DMS53 treated with DMSO at 0.1 percent for 48 hours (cell line): Measurements from ENCODE around the gene S100PBP.
A peak's percentile ranks its signal among the peaks of the same experiment; 100 is the strongest.
"Not testable (repeated sequence)": the region's sequence is repeated elsewhere in the genome, so short reads cannot be mapped to it uniquely, and the experiment has no call there.

Source experiments
- DNase-seq: peaks from one replicate; lab custom pipeline; 2025; ENCODE audit not compliant: unreplicated experiment; lab: John Stamatoyannopoulos, UW

S100PBP gene

GRCh38 chr1:32784817-32785216, 32.6 kb upstream of the S100PBP start:
- no peak for DNase-seq

- DNase-seq, result no peak
Measured at GRCh38 chr1:32786856-32787255, 30.6 kb upstream of the S100PBP start.

DNA sequence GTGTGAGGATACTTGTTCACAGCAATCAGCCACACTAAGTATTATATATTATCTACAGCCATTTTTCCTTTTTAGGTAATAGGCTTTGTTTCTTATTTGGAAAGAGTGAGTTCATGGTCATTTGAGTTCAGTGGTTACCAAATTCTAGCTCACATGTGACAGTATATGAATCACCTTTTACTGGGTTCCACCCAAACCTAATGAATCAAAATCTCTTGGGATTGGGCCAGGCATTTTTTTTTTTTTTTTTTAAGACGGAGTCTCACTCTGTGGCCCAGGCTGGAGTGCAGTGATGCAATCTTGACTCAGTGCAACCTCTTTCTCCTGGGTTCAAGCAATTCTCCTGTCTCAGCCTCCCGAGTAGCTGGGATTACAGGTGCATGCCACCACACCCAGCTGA, 28.1 kb upstream of the S100PBP start:
- not testable (repeated sequence) for DNase-seq

DNA sequence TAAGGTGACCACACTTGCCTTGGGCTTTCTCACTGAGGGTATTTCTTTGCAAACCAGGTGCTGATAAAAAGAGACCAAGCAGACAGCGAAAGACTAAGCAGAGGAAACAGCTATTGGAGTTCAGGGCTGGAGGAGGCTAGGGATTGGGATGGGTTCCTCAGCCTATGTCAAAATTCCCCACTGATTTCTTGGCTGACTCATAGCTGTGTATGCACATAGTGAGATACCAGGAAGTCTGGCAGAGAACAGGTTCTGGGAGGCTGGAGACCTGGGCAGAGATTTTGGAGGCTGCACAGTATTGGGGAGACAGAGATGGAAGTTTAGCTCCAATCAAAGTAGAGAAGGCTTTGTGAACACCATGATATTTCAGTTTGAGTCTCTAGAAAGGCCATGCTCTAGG, 25.6 kb upstream of the S100PBP start:
- no peak for DNase-seq

DNA sequence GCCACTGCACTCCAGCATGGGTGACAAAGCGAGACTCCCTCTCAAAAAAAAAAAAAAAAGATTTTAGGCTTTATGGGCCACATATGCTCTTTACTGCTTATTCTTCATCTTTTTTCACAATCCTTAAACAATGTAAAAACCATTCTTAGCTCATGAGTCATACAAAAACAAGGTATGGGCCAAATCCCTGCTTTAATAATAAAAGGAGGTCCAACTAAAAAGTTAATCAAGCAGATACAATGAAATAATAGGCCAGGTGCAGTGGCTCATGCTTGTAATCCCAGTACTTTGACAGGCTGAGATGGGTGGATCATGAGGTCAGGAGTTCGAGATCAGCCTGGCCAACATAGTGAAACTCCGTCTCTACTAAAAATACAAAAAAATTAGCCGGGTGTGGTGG, 21.7 kb upstream of the S100PBP start:
- DNase-seq, result not testable (repeated sequence)

DNA sequence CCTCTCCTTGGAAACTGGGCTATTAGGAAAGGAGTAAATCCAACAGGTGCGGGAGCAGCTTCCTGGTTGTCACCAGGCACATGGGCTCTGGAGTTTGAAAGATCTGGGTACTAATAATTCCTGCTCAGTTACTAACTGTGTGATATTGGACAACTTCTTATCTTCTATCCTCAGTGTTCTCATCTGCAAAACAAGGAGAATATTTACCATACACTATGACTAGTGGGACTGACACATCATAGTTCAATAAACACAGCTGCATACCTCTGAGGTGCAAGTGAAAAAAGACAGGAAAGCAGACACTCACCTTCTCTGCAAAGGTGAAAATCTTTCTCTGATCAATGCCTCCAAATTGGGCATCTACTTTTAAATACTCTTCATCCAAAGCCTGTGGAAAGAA, 20.0 kb upstream of the S100PBP start:
- DNase-seq, result no peak

DNA sequence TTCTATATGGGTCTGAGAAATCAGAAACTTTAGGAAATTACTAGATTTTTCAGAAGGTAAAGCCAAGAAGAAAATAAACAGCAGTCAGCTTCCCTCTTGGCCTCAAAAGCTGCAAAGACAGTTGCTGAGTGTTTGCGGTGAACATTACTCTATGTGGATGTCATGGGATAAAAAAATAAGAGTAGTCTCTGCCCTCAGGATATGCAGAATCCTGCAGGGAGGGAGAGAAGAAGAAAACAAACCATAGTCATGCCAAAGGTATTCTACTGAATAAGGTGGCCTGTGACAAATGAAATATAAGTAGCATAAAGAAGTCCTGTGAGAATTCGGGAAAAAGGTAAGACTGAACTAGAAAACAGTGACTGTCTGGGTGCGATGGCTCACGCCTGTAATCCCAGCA, 19.3 kb upstream of the S100PBP start:
- DNase-seq, result no peak

DNA sequence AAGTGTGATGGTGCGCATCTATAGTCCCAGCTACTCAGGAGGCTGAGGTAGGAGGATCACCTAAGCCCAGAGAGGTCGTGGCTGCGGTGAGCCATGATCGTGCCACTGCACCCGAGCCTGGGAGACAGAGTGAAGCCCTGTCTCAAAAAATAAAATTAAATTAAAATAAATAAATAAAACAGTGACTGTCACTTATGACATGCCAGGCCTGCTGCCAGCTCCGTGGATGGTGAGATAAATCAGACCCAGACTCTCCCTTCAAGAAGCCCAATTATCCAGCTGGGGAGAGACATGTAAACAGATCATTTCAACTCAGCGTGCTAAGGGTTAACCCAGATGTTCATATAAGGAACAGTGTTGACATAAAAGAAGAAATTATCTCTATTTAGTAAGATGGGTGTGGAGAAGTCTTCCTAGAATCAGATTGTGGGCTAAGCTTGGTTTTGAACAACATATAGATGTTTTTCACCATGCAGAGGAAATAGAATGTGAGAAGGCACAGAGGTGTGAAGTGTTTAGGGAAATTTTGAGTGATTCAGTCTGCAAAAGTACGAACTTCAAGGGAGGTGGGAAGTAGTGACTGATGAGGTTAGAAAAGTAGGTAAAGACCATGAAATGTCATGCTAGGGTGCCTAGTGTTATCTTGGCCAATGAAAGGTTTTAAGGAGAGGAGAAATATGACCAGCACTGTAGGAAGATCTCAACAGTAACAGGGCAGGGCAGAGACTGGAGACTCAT, 18.6 kb upstream of the S100PBP start:
- DNase-seq, result no peak

GRCh38 chr1:32801096-32801715, 16.2 kb upstream of the S100PBP start:
- no peak for DNase-seq

DNA sequence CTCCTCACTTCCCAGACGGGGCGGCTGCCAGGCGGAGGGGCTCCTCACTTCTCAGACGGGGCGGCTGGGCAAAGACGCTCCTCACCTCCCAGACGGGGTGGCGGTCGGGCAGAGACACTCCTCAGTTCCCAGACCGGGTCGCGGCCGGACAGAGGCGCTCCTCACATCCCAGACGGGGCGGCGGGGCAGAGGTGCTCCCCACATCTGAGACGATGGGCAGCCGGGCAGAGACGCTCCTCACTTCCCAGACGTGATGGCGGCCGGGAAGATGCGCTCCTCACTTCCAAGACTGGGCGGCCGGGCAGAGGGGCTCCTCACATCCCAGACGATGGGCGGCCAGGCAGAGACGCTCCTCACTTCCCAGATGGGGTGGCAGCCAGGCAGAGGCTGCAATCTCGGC, 13.0 kb upstream of the S100PBP start:
- not testable (repeated sequence) for DNase-seq

- DNase-seq, result peak; percentile 20
Measured at GRCh38 chr1:32806290-32806689, 11.2 kb upstream of the S100PBP start.

GRCh38 chr1:32806910-32807523, 10.4 kb upstream of the S100PBP start:
- DNase-seq, result no peak

DNA sequence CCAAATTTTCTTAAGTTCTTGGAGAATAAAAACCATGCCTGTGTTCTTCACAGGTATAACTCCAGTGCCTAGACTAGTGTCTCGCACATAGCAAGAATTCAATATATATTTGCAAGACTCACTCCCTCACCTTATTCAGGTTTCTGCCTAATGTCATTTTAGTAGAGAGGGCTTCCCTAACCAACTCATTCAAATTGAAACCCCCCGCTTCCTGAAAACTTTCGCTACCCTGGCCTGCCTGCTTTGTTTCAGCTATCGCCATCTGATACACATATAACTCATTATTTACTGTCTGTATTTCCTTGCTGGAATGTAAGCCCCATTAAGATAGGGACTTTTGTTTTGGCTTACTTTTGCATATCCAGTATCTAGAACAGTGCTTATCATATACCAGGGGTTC, 8.9 kb upstream of the S100PBP start:
- no peak for DNase-seq

GRCh38 chr1:32810358-32810757, 7.1 kb upstream of the S100PBP start:
- no peak for DNase-seq

DNA sequence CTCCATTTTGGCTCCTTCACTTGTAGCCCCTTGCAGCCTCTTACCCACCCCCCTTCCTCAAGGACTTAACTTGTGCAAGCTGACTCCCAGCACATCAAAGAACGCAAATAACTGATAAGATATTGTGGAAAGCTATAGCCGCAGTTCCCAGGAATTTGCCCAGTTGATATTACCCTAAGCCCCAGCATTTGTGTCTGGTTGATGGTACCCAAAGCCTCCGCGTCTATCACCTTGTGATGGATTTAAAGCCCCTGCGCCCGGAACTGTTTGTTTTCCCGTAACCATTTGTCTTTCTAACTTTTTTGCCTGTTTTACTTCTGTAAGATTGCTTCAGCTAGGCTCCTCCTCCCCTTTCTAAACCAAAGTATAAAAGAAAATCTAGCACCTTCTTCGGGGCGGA, 6.2 kb upstream of the S100PBP start:
- DNase-seq, result no peak

GRCh38 chr1:32811917-32812316, 5.5 kb upstream of the S100PBP start:
- no peak for DNase-seq

- DNase-seq, result no peak
Measured at GRCh38 chr1:32813941-32814739, 3.3 kb upstream of the S100PBP start.

DNA sequence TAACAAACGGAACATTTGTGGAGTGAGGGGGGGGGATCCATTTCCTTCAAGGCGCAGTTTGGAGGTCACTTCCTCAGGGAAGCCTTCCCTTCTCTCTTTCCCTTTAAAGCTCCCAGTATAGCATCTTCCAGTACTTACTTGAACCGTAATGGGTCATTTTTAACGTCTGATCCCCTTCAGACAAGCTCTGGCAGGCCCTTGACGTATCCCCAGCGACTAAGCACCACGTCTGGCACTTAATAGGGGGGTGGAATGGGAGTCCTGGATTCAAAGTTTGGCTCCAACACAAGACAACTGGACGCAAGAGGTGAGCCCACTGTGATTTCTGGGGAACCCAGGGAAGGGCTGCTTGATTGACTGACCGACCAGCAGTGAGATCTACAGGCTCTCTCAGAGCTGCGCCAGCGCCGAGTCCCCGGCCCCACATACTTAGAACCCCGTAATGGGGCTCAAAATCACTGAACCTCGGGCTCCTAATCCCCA, 736 bp upstream of the S100PBP start:
- peak; percentile 39 for DNase-seq

- peak; percentile 38 for DNase-seq
Measured at GRCh38 chr1:32817815-32818786, 648 bp downstream of the S100PBP start.

DNA sequence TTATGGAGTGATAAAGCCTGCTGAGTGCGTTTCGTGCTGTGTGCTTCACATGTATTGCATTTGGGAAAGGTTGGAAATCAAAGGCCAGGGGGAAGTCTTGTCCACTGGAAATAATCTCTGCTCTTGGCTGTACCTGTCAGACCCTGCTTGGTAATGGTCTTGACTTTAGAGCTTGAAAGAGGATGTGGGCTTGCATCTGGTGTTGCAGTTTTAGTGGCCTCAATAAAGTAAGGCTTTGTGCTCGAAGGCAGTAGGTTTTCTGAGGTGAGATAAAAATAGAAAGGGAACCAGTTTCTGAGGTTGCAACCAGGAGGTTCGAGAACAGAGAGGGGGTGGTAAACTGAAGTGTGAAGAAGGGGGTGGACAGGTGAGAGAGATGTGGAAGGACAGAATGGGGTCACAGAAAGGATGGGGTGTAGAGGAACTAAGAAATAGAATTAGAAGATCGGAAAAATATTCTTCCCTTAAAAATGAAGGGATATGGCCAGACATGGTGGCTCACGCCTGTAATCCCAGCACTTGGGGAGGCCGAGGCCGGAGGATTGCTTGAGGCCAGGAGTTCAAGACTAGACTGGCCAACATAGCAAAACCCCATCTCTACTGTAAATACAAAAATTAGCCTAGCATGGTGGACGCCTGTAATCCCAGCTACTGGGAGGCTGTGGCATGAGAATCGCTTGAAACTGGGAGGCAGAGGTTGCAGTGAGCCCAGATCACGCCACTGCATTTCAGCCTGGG, 1.5 kb downstream of the S100PBP start:
- no peak for DNase-seq
